DND-41 (cell line): Measurements from ENCODE around the gene TXK.

Experiments used
- ATAC-seq: fragments of 200-7000 bp; cut with Tn5 transposase; 3 replicates; pipeline ENCODE4 v1.9.1; 2021; ENCODE audit warnings: low read depth; ENCODE audit not compliant: insufficient read depth
- DNase-seq: peaks from one replicate; pipeline ENCODE4 v3.0.0-alpha.2; 2020
- H2AFZ ChIP-seq: 2 replicates; pipeline ENCODE4 v1.6.0; 2012; ENCODE audit warnings: low read depth, low read length
- H3K27ac ChIP-seq: 2 replicates; pipeline ENCODE4 v1.5.1; 2012; ENCODE audit warnings: low read length, inconsistent platforms
- H3K27me3 ChIP-seq: fragments of 200-600 bp; sonication (generic); 2 replicates; pipeline ENCODE4 v1.6.0; 2012; ENCODE audit warnings: low read length, mild to moderate bottlenecking, inconsistent platforms; ENCODE audit not compliant: insufficient read depth, poor library complexity
- H3K36me3 ChIP-seq: 2 replicates; pipeline ENCODE4 v1.5.1; 2012; ENCODE audit warnings: low read length, inconsistent platforms; ENCODE audit not compliant: insufficient read depth
- H3K4me1 ChIP-seq: 2 replicates; pipeline ENCODE4 v1.5.1; 2012; ENCODE audit warnings: mild to moderate bottlenecking, low read length; ENCODE audit not compliant: insufficient read depth
- H3K4me2 ChIP-seq: 2 replicates; pipeline ENCODE4 v1.6.0; 2012; ENCODE audit warnings: mild to moderate bottlenecking, moderate library complexity, low read length, inconsistent platforms; ENCODE audit not compliant: insufficient read depth
- H3K4me3 ChIP-seq, 2 experiments: fragments of 200-600 bp in 1 of 2; shearing (Covaris generic) in 1 of 2; 2 replicates each; pipeline ENCODE4 v1.5.1; 2012 to 2016; ENCODE audit warnings: inconsistent platforms in 2 of 2, low read length in 2 of 2, mild to moderate bottlenecking in 2 of 2, low read depth in 1 of 2, moderate library complexity in 1 of 2
- H3K79me2 ChIP-seq: 2 replicates; pipeline ENCODE4 v1.6.0; 2012; ENCODE audit warnings: low read length, inconsistent platforms; ENCODE audit not compliant: insufficient read depth
- H3K9ac ChIP-seq: 2 replicates; pipeline ENCODE4 v1.6.0; 2012; ENCODE audit warnings: low read depth, mild to moderate bottlenecking, inconsistent platforms, low read length, moderate library complexity
- H3K9me3 ChIP-seq: 2 replicates; pipeline ENCODE4 v1.5.1; 2012; ENCODE audit warnings: low read length, moderate library complexity, mild to moderate bottlenecking, inconsistent platforms; ENCODE audit not compliant: insufficient read depth, severe bottlenecking
- H4K20me1 ChIP-seq: 2 replicates; pipeline ENCODE4 v1.6.0; 2012; ENCODE audit warnings: low read length; ENCODE audit not compliant: insufficient read depth
- EZH2 ChIP-seq: IDR thresholded peaks from 3 replicates; pipeline ENCODE4 v1.6.1; 2012; ENCODE audit warnings: borderline replicate concordance, low read depth, mild to moderate bottlenecking, moderate library complexity, low read length, inconsistent platforms; ENCODE audit not compliant: severe bottlenecking
- TF ChIP-seq, protein P1 (sequence below): IDR thresholded peaks from 2 replicates; pipeline ENCODE4 v1.5.1; 2012; ENCODE audit warnings: borderline replicate concordance, low read length, moderate library complexity, mild to moderate bottlenecking; ENCODE audit not compliant: poor library complexity, severe bottlenecking; ENCODE audit errors: extremely low read depth

The TXK gene

DNA sequence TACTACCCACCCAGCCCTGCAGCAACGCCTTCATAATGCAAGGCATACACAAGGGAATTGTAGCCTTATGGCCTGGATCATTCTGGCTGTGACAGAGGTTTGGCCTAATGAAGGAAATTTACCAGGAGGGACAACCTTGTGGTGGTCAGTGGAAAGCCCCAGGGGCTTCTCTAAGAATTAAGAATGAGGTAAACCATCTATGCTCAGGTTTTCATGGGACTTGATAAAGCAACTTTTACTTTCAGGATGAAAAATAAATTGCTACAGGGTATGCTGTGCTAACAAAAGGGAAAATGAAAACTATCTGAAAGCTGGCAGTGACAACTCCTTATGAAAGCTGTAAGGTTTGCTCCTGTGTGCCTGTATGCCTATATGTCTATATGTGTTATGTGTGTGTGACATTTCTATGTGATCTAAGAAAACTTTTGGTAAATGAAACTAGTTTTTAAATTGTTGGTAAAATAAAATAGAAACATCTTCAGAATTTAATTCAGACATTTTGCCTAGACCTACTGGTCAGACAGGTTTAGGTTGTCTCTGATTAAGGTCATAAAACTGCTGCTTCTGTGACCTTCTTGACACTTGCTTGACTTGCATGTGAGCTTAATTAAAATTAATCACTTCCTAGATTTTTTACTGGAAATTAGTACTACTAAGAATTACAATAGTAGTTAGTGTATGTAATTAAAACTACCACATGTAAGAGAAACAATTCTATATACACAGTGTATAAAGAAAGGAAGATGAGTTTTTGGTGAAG is 19.9 kb upstream of the TXK start:
- ATAC-seq (no peak), DNase-seq (no peak)
- no peaks in the 10 kb centered on the region for H3K36me3 ChIP-seq
- H3K9ac ChIP-seq: no peak overlapping the region
- peaks cover 4% of the 10 kb centered on the region for H3K27me3 ChIP-seq
- H3K27ac ChIP-seq: no peak overlapping the region
- H3K4me2 ChIP-seq: no peak overlapping the region
- no peaks in the 10 kb centered on the region for H4K20me1 ChIP-seq
- no peak overlapping the region for H2AFZ ChIP-seq
- H3K4me1 ChIP-seq: no peaks in the 10 kb centered on the region
- peaks cover 9% of the 10 kb centered on the region for H3K9me3 ChIP-seq
- H3K79me2 ChIP-seq: no peaks in the 10 kb centered on the region
- H3K4me3 ChIP-seq: no peak overlapping the region
- TF ChIP-seq EZH2: no peak
- TF ChIP-seq, protein P1, sequence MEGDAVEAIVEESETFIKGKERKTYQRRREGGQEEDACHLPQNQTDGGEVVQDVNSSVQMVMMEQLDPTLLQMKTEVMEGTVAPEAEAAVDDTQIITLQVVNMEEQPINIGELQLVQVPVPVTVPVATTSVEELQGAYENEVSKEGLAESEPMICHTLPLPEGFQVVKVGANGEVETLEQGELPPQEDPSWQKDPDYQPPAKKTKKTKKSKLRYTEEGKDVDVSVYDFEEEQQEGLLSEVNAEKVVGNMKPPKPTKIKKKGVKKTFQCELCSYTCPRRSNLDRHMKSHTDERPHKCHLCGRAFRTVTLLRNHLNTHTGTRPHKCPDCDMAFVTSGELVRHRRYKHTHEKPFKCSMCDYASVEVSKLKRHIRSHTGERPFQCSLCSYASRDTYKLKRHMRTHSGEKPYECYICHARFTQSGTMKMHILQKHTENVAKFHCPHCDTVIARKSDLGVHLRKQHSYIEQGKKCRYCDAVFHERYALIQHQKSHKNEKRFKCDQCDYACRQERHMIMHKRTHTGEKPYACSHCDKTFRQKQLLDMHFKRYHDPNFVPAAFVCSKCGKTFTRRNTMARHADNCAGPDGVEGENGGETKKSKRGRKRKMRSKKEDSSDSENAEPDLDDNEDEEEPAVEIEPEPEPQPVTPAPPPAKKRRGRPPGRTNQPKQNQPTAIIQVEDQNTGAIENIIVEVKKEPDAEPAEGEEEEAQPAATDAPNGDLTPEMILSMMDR: no peak

DNA sequence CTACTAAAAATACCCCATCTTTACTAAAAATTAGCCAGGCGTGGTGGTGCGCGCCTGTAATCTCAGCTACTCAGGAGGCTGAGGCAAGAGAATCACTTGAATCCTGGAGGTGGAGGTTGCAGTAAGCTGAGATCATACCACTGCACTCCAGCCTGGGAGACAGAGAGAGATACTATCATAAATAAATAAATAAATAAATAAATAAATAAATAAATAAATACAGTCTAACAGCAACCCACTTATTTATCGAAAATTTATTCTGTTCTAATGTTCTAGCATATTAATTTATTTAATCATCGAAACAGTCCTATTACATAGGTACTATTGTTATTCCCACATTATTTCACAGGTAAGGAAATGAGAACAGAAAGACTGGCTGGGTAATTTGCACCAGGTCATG is 18.2 kb upstream of the TXK start:
- Histone ChIP-seq H3K27me3 (peaks cover 4% of the 10 kb centered on the region), H4K20me1 (no peaks in the 10 kb centered on the region), H3K4me2 (no peak overlapping the region), H3K79me2 (no peaks in the 10 kb centered on the region), H3K9ac (no peak overlapping the region), H3K36me3 (no peaks in the 10 kb centered on the region), H3K9me3 (peaks cover 9% of the 10 kb centered on the region), H3K4me3 (no peak overlapping the region), H2AFZ (no peak overlapping the region), H3K27ac (no peak overlapping the region), H3K4me1 (no peaks in the 10 kb centered on the region)
- TF ChIP-seq EZH2: no peak
- TF ChIP-seq, protein P1: no peak
- ATAC-seq (no peak), DNase-seq (no peak)

DNA sequence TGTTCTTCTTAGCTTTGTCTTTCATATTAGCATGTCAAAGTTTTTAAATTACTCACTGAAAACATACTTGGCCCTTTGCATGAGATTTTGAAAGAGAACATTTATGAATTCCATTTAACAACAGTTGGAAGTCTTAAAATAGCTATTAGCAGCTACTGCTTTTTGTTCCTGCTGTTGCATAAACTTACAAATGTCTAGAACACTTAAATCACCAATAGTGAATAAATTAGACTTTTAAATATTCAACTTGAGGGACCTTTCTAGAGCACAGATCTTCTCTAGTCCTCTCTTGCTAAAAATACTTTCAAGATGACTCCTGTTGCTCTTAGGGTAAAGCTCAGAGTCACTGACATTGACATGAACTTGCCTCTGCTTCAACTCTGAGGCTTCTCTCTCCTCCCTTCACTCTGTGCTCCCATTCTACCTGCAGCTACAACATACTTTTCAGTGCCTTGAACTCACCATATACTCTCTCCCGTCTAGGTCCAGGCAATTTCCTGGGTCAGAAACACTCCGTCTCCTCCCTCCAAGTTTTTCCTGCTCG is 15.8 kb upstream of the TXK start:
- DNase-seq (no peak), ATAC-seq (no peak)
- H3K4me3 ChIP-seq: no peak overlapping the region
- H2AFZ ChIP-seq: no peak overlapping the region
- no peaks in the 10 kb centered on the region for H3K4me1 ChIP-seq
- H3K4me2 ChIP-seq: no peak overlapping the region
- no peak overlapping the region for H3K27ac ChIP-seq
- H3K9ac ChIP-seq: no peak overlapping the region
- H3K79me2 ChIP-seq: no peaks in the 10 kb centered on the region
- H3K9me3 ChIP-seq: peaks cover 5% of the 10 kb centered on the region
- no peak for TF ChIP-seq EZH2
- TF ChIP-seq, protein P1: no peak
- no peaks in the 10 kb centered on the region for H4K20me1 ChIP-seq
- no peaks in the 10 kb centered on the region for H3K36me3 ChIP-seq
- H3K27me3 ChIP-seq: peaks cover 4% of the 10 kb centered on the region
